NOMO-1 (cell line): ENCODE results near the gene SLC4A1.

Experiments used
- DNase-seq, 2 experiments: peaks; one replicate each; lab custom pipeline; 2025; ENCODE audit not compliant: unreplicated experiment in 2 of 2; lab: John Stamatoyannopoulos, UW

SLC4A1 gene

DNA sequence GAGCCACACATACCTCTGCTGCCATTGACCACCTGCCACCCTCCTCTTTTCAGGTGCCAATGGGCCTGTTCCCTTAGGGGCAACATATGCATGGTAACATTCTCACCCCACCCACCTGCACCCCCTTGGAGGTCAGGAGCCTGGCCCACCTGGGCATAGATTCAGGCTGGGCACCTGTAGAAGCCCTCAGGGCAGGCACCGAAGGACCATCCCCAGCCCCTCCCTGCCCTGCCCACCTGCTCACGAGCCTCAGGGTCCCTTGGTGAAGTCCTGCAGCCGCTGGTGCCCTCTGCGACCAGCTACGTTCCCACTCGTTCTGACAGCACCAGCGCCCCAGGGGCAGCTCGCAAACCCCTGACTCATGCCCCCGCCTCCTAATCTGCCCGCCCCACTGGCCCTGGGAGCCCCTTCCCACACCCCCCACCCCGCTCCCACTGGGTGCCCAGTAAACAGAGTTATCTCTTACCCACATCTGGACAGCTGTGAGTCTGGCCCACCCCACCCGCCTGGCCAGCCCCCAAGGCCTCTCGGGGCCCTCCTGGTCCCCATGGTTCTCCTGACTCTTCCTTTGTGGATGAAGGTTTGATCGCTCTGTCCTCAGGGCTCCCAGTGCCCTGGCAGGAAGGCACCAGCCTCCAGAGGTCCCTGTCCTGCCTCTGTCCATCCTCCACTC is at the start of gene SLC4A1:
Gene SLC4A1 (minus strand): TSS at position 318 of the 673 bp plus-strand sequence. CDS start 5,269 bp downstream, outside the sequence.
- DNase-seq: no peak

DNA sequence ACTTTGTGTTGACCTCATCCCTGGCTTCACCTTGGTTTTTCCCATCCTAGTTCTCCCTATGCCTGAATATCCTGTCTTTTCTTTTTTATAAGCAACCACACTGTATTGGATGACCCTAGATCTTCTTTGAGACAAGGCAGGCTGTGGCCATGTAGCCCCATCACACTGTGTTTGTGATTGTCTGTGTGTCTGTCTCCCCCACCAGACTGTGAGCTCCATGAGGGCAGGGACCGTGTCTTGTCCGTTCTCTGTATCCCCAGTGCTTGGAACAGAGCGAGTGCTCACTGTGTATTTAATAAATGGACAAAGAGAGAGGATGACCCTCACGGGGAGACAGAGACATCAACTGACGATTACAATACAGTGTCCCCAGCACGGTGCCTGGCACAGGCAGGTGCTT is 49.6 kb upstream of the SLC4A1 start:
- no peak for DNase-seq

DNA sequence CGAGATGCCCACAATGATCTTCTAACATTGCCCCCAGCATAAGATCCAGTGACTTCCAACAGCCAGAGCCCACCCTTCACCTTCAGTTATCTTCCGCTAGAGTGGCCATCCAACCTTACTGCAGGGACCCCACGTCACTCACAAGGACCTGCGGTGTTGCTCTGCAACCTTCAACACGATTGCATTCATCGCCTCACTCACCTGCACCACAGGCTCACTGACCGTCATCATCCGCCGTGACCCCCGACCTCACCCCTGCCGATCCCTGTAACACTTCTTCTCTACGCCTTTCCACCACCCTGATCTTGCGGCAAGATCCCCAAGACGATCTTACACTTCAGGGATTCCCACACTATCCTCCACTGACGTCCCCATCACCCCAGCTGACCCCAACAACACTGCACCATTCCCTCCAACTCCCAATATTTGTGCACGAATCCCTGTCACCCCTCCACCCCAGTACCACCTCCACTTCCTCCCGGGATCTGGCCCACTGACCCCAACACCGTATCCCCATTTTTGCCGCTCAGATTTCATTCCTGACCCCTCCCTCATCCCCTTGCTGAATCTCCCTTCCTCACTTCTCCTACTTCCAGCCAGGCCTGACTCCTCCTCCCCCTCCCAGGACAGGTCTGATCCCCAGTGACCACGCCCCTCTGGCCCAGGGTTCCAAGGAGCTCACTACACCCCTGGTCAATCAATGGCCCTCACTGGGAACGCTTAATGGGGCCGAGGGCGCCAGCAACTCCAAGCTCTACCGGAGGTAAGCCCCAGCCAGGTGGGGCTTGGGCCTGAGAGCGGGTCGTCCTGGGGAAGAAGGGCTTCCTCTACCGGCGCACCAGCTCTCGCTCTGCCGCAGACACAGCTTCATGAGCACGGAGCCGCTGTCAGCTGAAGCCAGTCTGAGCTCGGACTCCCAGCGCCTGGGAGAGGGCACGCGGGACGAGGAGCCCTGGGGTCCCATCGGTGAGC is 48.1 kb upstream of the SLC4A1 start:
- DNase-seq: no peak

DNA sequence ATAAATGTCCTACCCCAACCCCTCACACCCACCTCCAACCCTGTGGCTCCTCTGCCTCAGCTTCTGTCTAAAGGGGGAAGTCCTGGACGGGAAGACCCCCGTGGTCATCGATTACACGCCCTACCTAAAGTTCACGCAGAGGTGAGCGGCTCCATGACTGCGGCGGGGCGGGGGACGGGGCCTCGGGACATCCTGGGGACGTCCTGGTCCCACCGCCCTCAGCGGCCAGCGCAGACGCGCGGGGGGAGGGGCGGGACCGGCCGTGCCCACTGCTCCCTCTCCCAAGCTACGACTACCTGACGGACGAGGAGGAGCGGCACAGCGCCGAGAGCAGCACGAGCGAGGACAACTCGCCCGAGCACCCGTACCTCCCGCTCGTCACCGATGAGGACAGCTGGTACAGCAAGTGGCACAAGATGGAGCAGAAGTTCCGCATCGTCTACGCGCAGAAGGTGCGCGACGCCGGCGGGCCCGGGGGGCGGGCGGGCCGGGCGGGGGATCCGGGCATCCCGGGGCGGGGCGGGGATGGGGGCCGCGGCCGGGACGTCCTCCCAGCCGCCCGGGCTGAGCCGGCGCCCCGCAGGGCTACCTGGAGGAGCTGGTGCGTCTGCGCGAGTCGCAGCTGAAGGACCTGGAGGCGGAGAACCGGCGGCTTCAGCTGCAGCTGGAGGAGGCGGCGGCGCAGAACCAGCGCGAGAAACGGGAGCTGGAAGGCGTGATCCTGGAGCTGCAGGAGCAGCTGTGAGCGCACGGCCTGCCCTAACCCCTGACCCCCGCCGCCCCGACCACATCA is 47.1 kb upstream of the SLC4A1 start:
- DNase-seq: no peak

DNA sequence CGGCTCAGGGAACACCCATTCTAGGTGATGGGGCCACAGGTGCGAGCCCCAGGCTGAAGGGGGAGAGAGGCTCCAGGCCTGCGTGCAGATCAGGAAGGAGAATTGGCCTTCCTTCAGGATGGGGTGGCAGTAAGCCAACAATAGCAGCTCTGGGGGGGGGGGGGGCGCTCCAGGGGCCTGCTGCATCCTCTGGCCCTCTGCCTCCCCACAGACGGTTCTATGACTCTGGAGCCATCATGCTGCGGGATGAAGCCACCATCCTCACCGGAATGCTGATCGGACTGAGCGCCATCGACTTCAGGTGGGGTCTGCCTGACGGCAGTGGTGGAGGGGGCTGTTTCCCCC is 46.6 kb upstream of the SLC4A1 start:
- no peak for DNase-seq

DNA sequence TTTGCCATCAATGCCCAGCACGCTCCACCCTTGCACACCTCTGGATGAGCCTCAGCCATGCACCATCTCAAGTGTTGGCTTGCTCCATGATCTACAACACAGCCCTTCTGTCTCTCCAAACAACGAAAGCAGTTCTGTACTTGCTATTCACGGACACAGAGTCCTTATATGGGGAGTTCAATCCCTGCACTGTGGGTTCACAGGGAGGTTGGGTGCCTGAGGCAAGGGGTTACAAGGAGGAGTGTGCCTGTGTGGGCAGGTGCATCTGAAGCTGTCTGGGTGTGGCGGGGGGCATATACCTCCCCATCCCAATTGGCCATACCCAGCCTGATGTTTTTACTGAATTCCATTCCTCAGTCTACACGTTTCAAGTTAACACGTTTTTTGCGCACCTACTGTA is 46.1 kb upstream of the SLC4A1 start:
- DNase-seq: no peak

DNA sequence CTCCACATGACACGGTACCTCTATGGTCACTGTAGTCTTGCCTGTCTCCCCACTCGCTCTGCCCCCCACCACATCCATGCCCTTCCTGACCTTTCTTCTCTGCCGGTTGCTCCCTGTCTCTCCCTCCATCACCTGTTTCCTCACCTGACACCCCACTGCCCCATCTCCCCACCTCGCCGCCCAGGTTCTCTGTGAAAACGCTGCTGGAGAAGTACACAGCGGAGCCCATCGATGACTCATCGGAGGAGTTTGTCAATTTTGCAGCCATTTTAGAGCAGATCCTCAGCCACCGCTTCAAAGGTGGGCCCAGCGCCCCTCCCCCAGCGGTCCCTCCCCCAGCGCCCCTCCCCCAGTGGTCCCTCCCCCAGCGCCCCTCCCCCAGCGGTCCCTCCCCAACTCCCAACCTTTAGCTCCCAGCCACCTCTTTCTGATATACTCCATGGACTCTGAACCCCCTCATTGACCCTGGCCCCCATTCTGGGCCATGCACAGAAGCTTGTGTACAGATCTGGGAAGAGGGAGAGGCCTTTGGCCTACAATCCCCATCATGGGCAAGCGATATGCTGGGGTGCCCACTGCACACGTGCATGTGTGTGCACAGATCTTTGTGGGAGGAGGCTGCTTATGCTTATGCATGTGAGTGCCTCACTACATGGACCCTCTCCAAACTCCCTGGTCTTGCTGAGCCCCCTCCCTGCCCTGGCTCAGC is 44.6 kb upstream of the SLC4A1 start:
- DNase-seq: no peak

DNA sequence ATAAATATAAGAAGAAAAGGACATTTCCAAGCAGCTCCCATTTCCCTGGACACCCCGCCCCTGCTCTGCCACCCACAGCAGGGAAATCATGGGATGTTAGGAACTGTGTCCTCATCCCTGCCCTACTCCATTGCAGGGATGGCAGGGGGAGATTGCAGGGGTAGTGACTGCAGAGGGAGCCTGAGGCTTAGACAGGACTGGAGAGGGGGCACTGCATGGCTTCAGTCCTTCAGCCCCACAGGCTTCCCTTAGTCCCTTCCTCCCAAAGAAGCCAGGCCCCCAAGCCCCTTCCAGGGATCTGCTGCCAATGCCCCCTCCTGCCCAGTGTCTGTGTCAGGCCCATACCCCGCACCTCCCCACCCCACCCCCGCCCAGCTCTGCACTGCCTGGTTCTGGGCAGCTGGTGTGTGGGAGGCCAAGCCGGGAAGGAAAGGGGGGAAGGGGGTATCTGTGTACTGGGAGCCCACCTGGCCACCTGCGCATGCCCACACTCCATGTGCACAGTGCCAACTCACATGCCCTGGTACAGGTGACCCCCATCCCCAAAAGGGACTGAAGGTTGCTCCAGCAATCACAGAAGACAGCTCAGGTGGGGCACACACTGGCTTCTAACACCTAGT is 43.7 kb upstream of the SLC4A1 start:
- DNase-seq: no peak

DNA sequence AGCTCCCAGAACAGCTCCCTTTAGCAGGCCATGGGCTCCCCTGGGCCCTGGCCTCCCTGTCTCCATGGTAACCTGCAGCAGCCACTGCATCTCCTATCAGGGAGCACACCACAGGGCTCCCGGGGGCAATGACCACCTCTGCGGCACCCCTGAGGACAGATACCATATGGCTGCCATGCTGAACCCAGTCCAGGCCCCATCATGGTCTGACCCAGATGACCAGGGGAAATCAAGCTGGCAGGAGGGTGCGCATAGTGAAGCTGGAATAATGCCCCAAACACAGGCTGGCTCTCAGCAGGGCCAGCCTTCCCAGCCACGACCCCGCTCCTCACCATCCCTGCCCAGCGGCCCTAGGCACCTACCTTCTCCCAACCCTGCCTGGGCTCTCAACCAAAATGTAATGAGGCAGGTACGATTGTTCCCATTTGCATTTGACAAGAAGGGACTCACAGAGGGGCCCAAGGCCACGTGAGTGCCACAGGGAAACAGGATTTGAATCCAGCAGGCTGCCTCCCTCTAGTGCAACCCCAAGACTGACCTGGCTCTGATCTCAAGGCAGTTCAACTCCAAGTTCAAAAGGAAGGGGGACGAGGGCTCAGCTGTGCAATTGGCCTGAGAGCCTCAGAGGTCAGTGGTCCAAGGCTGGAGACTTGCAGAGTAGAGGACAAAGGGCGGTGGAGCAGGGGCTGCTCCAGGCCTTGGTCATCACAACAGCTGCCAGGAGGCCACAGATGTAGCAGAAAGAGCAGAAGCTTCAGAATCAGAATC is 42.9 kb upstream of the SLC4A1 start:
- no peak for DNase-seq

DNA sequence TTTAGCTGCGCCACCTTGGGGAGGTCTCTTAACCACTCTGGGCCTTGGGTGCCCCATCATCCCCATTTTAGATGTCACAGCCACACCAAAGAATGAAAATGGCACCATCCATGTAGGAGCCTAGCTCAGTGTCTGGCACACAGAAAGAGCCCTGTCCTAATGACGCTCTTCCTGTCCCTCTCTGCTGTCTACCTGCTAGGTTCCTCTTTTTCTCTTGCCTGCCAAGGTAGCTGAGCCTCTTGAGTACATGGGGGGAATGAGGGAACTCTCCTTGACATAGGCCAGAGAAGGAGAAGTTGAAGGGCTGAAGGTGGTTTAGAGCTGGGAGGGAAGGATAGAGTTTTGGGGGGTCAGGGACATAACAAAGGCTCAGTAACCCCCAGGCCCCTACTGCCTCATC is 42.3 kb upstream of the SLC4A1 start:
- no peak for DNase-seq

DNA sequence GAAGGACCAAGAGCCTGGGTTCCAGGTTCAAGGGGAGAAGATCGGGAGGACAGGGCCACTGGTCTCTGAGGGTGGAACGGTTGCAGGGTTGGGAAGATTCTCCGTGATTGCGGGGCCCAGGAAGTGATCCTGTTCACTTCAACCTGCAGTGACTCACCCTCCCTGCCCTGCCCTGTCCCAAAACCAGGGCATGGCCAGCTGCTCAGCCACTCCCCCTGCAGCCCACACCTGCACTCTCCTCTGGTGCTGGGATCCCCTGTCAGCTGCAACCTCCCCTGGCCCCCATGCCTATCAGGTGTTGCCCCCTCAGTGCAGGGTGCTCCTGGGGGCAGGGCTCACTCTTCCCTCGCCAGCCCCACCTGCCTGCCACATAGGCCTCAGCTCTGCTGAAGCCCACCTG is 41.5 kb upstream of the SLC4A1 start:
- no peak for DNase-seq

DNA sequence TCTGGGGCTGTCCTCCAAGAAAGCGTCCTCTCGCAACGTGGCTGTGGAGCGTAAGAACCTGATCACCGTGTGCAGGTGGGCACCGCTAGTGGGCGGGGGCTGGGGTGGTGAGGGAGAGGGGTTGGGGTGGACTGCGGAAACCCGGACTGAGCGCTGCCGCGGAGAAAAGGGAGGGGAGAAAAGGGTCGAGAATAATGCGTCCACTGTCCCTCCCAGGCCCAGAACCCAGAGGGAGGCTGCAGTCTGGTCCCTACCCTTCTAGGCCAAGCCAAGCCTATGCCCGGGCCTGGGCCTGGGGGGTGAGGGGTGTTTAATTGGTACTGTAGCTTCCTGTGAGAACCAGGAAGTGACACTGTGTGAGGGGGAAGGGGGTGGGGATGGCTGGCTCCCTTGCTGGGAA is 40.9 kb upstream of the SLC4A1 start:
- DNase-seq: no peak

DNA sequence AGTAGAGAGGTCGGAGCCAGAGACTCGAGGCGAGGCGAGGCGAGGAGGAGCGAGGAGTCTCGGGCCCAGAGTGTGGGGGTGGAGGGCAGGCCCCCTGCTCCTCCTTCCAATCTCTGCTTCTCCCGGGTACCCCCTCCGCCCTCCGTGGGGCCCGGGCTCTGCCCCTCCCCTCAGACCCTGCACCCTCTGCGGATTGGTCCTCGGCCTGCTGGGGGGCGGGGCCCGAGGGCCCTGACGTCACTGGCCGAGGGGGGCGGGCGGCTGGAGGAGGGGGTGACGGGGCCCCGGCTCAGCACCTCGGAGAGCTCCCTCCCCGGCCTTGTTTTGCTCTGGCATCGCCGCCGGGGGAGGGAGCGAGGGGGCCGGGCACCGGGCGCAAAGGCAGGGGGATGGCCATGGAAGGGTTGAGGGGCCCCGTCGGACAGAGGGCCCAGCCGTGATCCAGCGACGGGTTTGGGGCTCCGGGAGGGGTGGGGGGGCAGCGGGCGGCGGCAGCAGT is 40.4 kb upstream of the SLC4A1 start, which contains the start of gene RUNDC3A:
Gene RUNDC3A (plus strand): TSS at position 282 of the 499 bp plus-strand sequence. CDS start 232 bp downstream, outside the sequence.
- peak; percentile 43 to 70 for DNase-seq

DNA sequence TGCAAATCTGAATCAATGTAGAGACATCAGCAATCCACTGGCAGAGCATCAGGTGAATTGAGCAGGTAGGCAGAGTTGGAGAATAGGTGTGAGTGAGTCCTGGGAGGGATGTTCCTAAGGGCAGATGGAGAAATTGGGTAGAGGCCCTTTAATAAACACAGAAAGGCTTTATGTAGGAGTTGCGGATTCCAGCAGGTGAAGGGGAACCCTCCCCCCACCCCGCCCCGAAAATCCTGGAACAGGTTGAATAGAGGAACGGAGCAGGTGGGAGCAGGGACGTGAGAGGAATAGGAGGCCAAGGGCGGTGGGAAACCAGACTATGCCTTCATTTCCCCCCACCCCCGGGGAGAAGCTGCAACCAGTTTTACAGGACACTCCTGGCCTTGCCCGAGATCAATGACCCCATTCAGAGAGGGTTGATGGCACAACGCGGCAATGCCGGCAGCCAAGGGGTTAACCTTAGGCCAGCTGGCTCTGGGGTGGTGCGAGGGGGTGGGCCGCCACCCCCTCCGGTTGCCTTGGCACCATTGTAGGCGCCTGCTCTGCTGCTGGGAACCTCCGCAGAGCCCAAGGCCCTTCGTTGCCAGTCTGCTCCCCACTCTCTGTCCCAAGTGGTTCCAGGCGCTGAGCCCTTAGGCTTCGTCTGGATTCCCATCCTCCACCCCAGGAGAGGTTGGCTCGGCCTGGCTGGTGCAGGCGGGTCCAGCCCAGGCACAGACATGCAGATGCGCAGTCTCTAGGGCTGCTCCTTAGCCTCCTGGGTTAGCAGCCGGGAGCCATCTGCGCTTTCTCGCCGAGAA is 39.7 kb upstream of the SLC4A1 start:
- DNase-seq: no peak

DNA sequence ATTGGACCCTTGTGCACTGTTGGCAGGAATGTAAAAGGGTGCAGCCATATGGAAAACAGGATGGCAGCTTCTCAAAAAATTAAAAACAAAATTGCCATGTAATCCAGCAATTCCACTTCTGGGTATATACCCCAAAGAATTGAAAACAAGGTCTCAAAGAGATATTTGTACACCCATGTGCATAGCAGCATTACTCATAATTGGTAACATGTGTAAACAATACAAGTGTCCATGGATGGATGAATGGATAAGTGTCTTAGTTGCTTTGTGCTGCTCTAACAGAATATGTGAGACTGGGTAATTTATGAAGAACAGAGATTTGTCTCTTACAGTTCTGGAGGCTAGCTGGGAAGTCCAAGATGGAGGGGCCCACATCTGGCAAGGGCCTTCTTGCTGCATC is 36.7 kb upstream of the SLC4A1 start:
- no peak for DNase-seq

DNA sequence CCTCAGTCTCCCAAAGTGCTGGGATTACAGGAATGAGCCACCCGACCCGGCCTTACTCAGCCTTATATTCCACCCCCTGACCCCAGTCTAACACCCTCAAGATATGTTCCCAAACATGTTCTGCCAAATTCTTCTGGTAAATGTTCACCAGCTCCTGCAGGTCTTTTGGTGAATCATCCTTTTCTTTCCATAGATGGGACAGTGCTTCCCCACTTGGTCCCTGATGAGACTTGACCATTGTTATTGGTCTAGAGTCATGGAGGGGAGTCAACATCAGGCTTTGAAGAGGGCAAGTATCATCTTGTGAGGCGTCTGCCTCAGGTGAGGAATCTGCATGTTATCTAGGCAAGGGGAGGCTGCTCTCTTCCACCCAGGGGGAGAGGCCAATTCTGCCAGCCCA is 30.0 kb upstream of the SLC4A1 start:
- no peak for DNase-seq

DNA sequence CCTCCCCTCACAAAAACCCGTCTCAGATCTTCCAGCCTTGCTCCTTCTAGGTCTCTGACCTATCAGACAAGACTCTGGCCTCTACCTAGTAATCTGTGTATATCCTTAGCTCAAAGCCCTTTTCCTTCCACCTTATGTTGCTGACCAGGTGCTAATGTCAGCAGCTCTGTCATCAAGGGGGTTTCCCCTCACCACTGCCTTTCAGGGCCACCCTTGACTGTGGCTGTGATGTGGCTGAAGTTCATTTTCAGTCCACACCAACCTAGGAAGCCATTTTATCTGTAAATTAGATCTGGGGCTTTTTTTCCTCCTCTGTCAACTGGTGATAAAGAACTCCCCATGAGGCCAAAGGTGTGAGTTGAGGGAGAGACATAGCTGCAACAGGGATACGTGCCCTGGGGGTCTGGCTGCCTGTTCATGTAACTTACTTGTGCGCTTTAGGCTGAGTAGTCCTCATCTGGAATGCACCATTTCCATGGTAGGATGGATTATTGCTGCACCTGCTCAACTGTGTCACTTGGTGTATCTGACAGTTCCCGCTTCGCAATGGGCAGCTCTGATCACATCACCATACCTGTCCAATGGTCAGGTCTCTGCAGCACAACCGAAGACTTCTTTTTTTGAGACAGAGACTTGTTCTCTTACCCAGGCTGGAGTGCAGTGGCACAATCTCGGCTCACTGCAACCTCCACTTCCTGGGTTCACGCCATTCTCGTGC is 25.7 kb upstream of the SLC4A1 start:
- no peak for DNase-seq

DNA sequence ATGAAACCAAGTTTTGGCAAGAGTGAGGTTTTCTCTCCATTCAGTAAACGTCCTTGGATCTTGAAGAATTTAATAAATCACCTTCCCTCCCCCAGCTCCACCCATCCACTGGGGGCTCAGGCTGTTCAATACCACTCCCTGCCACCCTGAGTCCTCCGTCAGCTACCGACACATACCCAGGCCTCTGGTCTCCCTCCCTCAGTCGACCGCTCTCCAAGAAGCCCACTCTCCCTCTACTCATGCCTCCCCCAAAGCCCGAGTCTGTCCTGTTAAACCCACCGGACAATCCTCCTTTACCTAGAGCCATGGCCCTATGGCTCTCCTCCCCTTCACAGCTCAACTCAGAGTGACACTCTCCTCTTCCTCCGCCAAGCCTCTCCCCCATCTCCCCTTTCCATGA is 19.7 kb upstream of the SLC4A1 start:
- no peak for DNase-seq
